HepG2 (cell line): ENCODE data around the gene VIPR1. TPM values are rescaled to one million over a fixed set of nuclear protein-coding genes. Genes with fewer than 3 reads are reported as not detected.

ENCODE experiments used
- ATAD3A ChIP-seq: sonication (generic); formaldehyde crosslinking; IDR thresholded peaks from 2 replicates; pipeline ENCODE4 v1.4.0; 2020; ENCODE audit warnings: missing genetic modification reagents
- LCORL ChIP-seq, 2 experiments: fragments of 450-650 bp in 1 of 2; sonication (generic) in 1 of 2; formaldehyde crosslinking in 1 of 2; IDR thresholded peaks; 2 replicates each; pipeline versions ENCODE4 v1.5.0 to v1.6.1; 2017 to 2020; ENCODE audit warnings: antibody characterized with exemption in 1 of 2, missing genetic modification reagents in 1 of 2
- MEIS2 ChIP-seq: sonication (generic); formaldehyde crosslinking; IDR thresholded peaks from 2 replicates; pipeline ENCODE4 v1.9.0; 2021; ENCODE audit warnings: mild to moderate bottlenecking, missing genetic modification reagents
- MIER2 ChIP-seq: IDR thresholded peaks from 2 replicates; pipeline ENCODE4 v1.6.1; 2016; ENCODE audit warnings: missing biosample characterization, missing genetic modification reagents
- NR2F1 ChIP-seq, 2 experiments: fragments of 450-650 bp in 1 of 2; formaldehyde crosslinking in 1 of 2; IDR thresholded peaks; 2 replicates each; pipeline versions ENCODE4 v1.5.0 to v1.6.1; 2016 to 2020; ENCODE audit warnings: mild to moderate bottlenecking in 1 of 2, missing compliant biosample characterization in 1 of 2, missing genetic modification reagents in 1 of 2, moderate library complexity in 1 of 2
- SMARCC2 ChIP-seq: fragments of 450-650 bp; IDR thresholded peaks from 2 replicates; pipeline ENCODE4 v1.6.1; 2017; ENCODE audit warnings: antibody characterized with exemption, mild to moderate bottlenecking
- STAG1 ChIP-seq: sonication (generic); formaldehyde crosslinking; IDR thresholded peaks from 2 replicates; pipeline ENCODE4 v1.4.0; 2020; ENCODE audit warnings: missing genetic modification reagents
- TARDBP ChIP-seq: sonication (generic); formaldehyde crosslinking; IDR thresholded peaks from 2 replicates; pipeline ENCODE4 v1.8.0; 2022; ENCODE audit warnings: mild to moderate bottlenecking, missing genetic modification reagents
- ZC3H4 ChIP-seq: sonication (generic); formaldehyde crosslinking; IDR thresholded peaks from 2 replicates; pipeline ENCODE4 v1.4.0; 2020; ENCODE audit warnings: missing genetic modification reagents, borderline replicate concordance
- ZNF720 ChIP-seq: sonication (generic); formaldehyde crosslinking; IDR thresholded peaks from 2 replicates; pipeline ENCODE4 v1.4.0; 2020; ENCODE audit warnings: missing genetic modification reagents
- ZNF891 ChIP-seq: sonication (generic); formaldehyde crosslinking; IDR thresholded peaks from 2 replicates; pipeline ENCODE4 v1.5.0; 2020; ENCODE audit warnings: mild to moderate bottlenecking, missing genetic modification reagents
- polyA plus RNA-seq, 8 experiments: library from polyadenylated mRNA; depleted of rRNA in 3 of 8; stranded (reverse) in 7 of 8; unstranded in 1 of 8; fragments of >200 nt; fragmentation: Illumina TruSeq in 4 of 8; extraction: Trizol in 4 of 8; gene quantifications; 2 replicates each; pipeline versions ENCODE4 v1.2.1 to v1.2.3, GENCODE V29; 2011 to 2016; ENCODE audit warnings: low read depth in 4 of 8, missing spikeins in 1 of 8, mixed read lengths in 1 of 8; ENCODE audit not compliant: insufficient read depth in 1 of 8
- total RNA-seq, 5 experiments: library from RNA; depleted of rRNA; stranded (reverse); fragments of >200 nt; fragmentation: Illumina TruSeq; extraction: Trizol; gene quantifications; 2 replicates each; pipeline ENCODE4 v1.2.3, GENCODE V29; 2016; ENCODE audit warnings: low read depth in 1 of 5
- TF ChIP-seq, protein P1 (sequence below): sonication (generic); formaldehyde crosslinking; IDR thresholded peaks from 2 replicates; pipeline ENCODE4 v1.5.0; 2020; ENCODE audit warnings: mild to moderate bottlenecking, missing genetic modification reagents, borderline replicate concordance

The VIPR1 gene
- total and polyA plus RNA-seq, 2 of the 13 experiments (the other 11 are each of a cell fraction or from before 2014, with no cell fraction given): 0.04 to 0.11 TPM

DNA sequence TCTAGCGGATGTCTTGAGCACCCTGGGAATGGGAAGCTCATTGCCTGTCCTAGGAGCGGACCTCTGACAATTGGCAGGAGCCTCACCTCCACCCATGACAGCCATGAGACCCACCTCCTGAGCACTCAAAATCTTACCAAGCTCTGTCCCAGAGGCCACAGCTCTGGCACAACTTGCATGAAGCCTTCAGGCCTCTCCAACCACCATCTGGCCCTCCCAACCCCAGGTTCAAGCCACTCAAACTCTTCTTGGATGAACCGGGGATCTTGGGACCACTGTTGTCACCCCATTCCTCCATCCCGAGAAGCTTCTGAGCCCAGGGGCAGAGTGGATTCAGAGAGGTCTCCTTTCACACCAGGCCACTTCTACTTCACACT lies 1.5 kb downstream of the VIPR1 start (continued):
- TF ChIP-seq, protein P1, sequence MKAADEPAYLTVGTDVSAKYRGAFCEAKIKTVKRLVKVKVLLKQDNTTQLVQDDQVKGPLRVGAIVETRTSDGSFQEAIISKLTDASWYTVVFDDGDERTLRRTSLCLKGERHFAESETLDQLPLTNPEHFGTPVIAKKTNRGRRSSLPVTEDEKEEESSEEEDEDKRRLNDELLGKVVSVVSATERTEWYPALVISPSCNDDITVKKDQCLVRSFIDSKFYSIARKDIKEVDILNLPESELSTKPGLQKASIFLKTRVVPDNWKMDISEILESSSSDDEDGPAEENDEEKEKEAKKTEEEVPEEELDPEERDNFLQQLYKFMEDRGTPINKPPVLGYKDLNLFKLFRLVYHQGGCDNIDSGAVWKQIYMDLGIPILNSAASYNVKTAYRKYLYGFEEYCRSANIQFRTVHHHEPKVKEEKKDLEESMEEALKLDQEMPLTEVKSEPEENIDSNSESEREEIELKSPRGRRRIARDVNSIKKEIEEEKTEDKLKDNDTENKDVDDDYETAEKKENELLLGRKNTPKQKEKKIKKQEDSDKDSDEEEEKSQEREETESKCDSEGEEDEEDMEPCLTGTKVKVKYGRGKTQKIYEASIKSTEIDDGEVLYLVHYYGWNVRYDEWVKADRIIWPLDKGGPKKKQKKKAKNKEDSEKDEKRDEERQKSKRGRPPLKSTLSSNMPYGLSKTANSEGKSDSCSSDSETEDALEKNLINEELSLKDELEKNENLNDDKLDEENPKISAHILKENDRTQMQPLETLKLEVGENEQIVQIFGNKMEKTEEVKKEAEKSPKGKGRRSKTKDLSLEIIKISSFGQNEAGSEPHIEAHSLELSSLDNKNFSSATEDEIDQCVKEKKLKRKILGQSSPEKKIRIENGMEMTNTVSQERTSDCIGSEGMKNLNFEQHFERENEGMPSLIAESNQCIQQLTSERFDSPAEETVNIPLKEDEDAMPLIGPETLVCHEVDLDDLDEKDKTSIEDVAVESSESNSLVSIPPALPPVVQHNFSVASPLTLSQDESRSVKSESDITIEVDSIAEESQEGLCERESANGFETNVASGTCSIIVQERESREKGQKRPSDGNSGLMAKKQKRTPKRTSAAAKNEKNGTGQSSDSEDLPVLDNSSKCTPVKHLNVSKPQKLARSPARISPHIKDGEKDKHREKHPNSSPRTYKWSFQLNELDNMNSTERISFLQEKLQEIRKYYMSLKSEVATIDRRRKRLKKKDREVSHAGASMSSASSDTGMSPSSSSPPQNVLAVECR (CRISPR knock-in tag): no peak
- TF ChIP-seq NR2F1 (CRISPR knock-in tag; IDR thresholded peaks at IDR 0.05) (no peak), ZC3H4 (CRISPR knock-in tag) (no peak), ZNF720 (CRISPR knock-in tag) (no peak), ATAD3A (CRISPR knock-in tag) (no peak), LCORL (IDR thresholded peaks at IDR 0.05) (no peak), LCORL (CRISPR knock-in tag; IDR thresholded peaks at IDR 0.05) (no peak), ZNF891 (CRISPR knock-in tag) (no peak), STAG1 (CRISPR knock-in tag) (no peak), SMARCC2 (no peak), MEIS2 (CRISPR knock-in tag) (no peak), MIER2 (CRISPR knock-in tag) (no peak), TARDBP (CRISPR knock-in tag) (no peak)
